Immature natural killer cell (primary cell): ENCODE measurements around the gene MLNR. TPM values are rescaled to one million over a fixed set of nuclear protein-coding genes. Genes with fewer than 3 reads are reported as not detected.

ENCODE experiments used
- polyA plus RNA-seq, 3 donors: library from polyadenylated mRNA; unstranded; fragments of 300-500 nt; fragmentation: Illumina TruSeq; gene quantifications; one replicate each; pipeline ENCODE4 v1.2.3, GENCODE V29; 2021

The MLNR gene
- polyA plus RNA-seq, 3 donors from 2014 or later: not detected

Other genes with a start within 250 kb of the MLNR start
- gene FNDC3A, start 244.4 kb upstream of the MLNR start, polyA plus RNA-seq: 1 to 10 TPM; 3.5 to 8.1 (median 5.1) TPM
- 10 to 100 TPM; 11.2 to 17.9 (median 13.0) TPM for gene CDADC1, start 27.6 kb downstream of the MLNR start, polyA plus RNA-seq
- 10 to 100 TPM in 1 of 3 donors, 1 to 10 TPM in 2; 4.9 to 11.0 (median 7.0) TPM for gene CAB39L, start 223.7 kb downstream of the MLNR start, polyA plus RNA-seq
- 1 to 10 TPM; 5.5 to 8.8 (median 7.5) TPM for gene SETDB2, start 223.9 kb downstream of the MLNR start, polyA plus RNA-seq